Glomerular visceral epithelial cell (primary cell): ENCODE data around the gene LIMS3.
"Not testable (repeated sequence)": the region's sequence is repeated elsewhere in the genome, so short reads cannot be mapped to it uniquely, and the experiment has no call there.

Experiments
- DNase-seq: peaks from one replicate; pipeline ENCODE4 v3.0.0-alpha.2; 2016; ENCODE audit errors: extremely low spot score

Gene LIMS3, protein sequence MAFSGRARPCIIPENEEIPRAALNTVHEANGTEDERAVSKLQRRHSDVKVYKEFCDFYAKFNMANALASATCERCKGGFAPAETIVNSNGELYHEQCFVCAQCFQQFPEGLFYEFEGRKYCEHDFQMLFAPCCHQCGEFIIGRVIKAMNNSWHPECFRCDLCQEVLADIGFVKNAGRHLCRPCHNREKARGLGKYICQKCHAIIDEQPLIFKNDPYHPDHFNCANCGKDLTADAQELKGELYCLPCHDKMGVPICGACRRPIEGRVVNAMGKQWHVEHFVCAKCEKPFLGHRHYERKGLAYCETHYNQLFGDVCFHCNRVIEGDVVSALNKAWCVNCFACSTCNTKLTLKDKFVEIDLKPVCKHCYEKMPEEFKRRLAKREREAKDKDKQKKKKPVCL

DNA sequence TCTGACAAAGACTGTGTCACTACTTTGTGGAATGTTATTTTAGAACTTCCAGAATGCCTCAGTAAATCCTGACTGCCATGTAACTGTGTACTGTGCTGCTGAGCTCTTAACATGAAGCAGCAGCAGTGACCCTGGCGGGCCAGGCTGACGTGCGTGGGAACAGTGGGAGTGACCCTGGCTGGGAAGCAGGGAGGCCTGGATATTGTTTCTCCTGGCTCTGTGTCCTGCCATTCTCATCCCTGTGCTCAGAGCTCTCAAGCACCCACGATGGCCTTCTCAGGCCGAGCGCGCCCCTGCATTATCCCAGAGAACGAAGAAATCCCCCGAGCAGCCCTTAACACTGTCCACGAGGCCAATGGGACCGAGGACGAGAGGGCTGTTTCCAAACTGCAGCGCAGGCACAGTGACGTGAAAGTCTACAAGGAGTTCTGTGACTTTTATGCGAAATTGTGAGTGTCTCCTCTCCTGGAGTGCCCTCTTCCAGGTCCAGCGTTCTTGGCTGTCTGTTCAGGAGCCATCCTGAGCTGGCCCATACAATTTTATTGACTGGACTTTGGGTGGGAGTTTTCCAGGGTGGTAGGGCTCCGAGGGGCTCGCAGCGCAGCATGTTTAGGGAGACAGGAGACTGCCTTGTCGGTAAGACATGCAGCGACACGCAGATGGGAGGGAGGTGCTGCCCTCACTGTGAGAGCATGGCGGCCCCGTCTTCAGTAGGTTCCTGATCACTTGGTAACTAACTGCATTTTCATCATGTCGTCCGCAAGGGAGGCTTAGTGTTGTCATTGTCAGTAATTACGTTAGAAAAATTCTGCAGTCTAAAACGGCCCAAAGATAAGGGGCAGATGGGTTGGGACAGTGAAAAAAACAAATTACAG, at the start of gene LIMS3:
TSS of gene LIMS3 (plus strand) at position 227 of the 875 bp plus-strand sequence. CDS start at position 268, 41 bp downstream.
- DNase-seq, result not testable (repeated sequence)

DNA sequence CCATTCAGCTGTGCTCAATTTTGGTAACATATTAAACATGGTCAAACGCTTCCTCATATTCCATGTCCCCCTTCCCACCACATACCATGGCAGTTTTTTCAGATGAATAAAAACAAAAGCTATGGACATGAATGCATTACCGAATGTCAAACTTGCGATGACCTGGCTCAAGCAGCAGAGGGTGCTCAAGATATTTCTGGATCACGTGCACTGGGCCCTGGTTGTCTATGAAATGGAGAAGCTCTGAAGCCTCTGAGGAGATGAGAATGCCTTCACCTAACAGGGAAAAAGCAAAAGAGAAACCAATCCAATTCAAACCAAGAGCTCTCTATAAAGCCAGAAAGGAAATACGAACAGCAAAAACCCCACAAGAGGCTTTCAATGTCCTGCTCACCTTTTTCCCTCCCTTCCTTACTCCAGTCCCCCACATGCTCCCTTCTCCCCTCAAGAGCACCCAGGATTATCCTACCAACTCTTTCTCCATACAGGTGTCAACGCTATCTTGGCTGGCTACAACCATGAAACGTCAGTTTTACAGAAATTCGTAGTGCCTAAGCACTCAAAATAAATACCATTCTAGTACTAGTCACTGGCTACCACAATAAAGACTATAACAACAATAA, 27.2 kb upstream of the LIMS3 start:
- DNase-seq, result not testable (repeated sequence)

DNA sequence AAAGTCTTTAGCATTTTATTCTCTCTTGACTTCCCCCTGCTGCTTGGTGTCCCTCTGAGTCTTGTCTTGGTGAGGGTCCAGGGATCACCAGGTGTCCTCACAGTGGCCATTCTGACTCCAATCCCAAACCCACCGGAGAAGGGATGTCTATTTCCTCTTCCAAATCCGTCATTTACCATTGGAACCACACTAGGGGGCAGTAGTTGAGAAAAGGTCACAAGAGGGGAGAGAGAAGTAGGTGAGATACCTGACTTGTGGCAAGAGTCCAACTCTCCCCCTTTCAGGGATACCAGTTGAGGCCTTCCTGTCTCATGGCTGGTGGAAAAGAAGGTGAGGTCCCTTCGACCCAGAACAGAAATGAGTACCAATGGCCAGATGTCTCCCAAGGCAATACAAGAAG, 21.9 kb upstream of the LIMS3 start:
- not testable (repeated sequence) for DNase-seq

DNA sequence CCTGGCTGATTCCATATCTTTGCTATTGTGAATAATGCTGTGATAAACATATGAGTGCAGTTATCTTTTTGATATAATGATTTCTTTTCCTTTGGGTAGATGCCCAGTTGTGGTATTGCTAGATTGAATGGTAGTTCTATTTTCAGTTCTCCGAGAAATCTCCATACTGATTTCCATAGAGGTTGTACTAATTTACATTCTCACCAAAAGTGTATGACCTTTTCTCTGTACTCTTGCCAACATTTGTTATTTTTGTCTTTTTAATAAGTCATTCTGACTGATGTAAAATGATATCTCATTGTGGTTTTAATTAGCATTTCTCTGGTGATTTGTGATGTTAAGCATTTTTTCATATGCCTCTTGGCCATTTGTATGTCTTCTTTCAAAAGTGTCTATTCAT, 16.4 kb upstream of the LIMS3 start:
- DNase-seq, result not testable (repeated sequence)

DNA sequence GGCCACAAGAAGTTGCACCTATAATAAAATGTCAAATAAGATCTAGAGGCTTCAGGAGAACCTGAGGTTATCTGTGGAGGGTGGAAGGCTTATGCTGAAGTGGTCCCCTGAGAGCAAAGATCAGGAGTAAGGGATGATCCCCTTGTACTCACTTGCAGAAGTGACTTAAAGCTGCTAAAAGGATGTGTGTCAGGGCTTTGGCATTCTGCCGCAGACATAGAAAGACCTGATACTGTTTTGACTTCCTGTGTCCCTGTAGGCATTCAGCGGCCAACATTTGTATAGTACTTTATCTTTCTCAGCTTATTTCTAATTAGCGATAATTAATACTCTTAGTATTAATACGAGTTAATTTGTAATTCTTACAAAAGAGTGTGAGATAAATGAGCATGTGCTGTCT, 10.1 kb upstream of the LIMS3 start:
- DNase-seq, result not testable (repeated sequence)

DNA sequence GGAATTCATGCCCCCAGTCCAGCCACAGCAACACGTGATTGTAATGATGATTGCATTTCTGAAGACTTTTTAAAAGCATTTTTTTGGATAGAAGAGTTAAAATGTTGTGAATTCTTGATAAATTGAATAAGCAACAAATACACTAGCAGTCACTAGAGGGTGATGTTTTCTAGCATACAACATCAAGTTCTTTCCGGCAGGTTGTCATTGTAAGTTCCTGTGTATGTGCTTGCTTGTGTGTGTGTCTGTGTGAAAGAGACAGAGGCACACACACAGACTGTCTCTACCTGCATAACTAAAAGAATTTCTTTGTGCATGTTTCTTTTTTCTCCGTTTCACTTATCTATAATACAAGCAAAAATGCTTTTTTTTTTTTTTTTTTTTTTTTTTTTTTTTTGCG, 8.6 kb upstream of the LIMS3 start:
- not testable (repeated sequence) for DNase-seq

DNA sequence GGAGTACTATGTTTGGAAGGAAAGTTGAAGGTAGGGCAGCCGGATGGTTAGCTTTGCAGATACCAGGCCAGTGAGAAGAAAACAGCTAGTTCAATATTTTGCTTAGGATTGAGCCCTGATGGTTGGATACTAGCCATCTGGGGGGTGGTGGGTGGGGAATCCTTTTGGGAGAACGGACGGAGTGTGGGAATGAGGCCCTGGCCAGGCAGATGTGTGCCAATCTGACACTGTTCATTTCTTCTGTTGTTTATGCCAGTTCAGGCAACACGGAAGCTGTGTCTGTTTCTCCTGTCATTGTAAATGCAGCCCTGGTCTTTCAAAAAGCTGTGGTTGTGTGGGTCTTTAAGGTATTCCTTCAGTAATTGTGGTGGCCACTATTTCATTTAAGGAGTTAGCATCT, 7.5 kb upstream of the LIMS3 start:
- DNase-seq, result not testable (repeated sequence)

DNA sequence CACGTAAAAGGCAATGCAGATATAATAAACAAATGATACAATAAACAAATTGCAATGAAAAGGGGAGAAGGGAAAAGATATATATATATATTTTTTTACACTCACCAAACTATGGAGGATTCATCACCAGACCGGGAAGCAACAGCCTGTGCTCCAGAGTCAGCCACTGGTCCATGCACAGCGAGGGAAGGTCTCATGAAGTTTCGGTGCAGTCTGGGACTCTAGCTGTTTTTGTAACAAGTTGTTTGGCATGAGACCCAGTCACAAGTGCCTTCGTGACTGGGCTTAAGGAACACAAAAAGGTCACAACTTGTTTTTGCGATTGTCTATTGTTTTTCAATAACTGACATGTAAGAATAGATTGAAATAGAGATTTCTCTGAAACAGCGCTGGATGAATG, 4.8 kb upstream of the LIMS3 start:
- not testable (repeated sequence) for DNase-seq

DNA sequence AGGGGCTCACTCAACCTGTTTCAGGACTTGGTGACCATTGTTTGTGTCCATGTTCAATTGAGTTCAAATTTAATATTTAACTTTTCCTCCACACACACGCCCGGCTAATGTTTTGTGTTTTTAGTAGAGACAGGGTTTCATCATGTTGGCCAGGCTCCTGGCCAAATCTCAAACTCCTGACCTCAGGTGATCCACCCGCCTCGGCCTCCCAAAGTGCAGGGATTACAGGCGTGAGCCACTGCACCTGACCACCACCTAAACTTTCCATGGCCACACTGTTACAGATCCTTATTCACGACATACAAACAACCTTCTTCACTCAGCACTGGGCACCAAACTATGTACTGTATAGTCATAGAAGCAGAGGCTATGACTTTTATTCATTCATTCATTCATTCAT, 4.3 kb upstream of the LIMS3 start:
- DNase-seq, result not testable (repeated sequence)

DNA sequence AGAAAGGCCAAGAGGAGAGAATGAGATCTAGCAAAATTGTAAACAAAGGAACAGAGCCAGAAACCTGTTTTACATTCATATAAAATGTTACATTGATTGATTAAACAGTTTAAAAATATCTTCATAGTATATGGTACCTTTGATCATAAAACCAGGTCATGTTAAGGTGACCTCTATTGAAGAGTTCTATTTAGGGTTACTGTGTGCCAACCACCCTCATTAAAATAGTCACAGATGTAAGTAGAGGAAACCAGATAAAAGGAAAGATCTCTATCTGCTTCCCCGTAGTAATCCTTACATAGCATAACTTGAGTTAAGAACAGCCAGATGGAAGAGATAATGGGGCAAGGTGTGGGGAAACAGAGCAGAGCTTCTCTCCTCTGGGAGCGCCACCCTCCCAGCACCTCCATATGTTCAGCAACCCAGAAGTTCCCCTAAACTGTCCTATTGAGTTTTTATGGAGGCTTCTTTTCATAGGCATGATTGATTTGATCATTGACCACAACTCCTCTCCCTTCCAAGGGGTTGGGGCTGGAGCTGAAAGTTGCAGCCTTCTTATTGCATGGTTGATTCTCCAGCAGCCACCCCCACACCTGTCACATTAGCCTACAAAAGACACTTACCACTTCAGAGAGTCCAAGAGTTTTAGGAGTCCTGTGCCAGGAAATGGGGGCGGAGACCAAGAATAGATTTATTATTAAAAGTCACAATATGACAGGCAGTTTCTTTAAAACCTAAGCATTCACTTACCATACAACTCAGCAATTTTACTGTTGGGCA, 3.2 kb upstream of the LIMS3 start:
- not testable (repeated sequence) for DNase-seq

DNA sequence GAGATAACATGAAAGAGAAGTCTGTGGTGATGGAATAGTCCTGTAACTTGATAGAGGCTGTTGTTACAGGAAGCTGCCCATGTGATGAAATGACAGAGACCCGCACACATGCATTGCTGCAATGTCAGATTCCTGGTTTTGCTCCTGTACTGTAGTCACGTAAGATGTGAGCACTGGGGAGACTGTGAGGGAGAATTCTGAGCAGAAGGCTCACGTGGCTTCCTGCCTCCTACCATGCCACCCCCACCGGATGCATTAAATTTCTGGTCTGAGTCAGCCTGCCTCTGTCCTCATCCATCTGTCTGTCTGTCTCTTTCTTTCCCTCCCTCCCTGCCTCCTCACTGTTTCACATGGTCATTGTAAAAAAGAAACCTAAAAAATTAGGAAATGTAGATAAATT, 2.3 kb upstream of the LIMS3 start:
- DNase-seq, result not testable (repeated sequence)

DNA sequence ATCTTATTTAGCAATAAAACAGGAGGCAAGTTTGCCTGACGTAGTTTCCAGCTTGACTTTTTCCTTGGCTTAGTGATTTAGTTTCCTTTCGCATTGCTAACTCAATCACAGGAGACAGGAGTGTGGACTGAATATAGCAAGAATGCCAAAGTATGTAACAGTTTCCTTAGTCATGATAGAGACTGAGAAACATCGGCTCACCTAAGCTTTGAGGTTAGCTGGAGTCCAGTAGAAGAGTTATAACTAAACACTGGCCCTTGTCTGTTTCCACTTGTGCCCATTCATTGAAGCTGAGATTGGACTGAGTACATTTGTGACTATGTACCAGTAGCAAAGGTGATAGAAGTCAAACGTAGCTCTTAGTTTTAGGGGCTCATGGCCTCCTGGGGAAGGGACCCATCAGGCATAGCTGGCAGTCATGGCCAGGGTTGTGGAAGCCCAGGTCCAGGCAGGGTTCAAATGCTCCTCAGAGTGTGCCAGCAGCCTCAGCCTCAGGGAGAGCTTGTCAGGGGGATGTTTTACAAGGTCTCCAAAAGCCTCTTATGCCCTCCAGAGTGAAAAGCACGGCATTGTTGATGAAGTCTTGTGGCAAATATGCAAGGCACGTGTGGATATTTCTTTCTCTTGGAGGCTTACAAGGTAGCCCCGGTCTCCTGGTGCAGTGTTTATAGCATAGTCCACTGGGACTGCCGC, 573 bp upstream of the LIMS3 start:
- DNase-seq, result not testable (repeated sequence)

DNA sequence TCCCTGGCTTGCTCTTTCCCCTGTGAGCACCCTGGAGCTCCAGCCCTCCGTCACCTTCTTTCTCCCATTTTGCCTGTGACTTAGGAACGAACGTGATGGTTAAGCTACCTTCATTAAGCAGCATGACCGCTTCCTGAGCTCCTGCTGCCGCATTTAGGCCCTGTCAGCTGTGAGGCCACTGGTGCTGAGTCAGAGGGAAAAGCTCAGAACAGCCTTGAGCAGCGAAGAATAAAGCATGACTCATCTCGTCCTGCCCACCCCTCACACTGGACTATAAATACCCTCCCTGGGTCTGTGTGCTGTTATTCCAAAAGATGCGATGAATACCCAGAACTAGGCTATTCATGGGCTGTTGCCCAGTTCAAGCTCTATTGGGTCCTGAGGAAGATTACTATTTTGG, 7.3 kb downstream of the LIMS3 start:
- not testable (repeated sequence) for DNase-seq

DNA sequence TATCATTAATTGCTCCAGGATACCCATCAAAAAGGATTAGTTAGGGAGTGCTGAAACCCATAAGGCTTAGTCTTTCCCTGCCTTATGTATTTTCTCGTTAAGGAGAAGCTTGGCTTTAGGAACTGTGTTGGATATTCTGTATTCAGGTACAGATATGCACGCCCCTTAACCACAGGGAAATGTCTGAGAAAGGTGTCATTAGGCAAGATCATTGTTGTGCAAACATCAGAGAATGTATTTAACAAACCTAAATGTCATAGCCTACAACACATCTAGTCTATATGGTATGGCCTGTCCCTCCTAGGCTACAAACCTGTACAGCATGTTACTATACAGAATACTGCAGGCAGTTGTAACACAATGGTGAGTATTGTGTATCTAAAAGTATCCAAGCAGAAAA, 10.1 kb downstream of the LIMS3 start:
- DNase-seq, result not testable (repeated sequence)

DNA sequence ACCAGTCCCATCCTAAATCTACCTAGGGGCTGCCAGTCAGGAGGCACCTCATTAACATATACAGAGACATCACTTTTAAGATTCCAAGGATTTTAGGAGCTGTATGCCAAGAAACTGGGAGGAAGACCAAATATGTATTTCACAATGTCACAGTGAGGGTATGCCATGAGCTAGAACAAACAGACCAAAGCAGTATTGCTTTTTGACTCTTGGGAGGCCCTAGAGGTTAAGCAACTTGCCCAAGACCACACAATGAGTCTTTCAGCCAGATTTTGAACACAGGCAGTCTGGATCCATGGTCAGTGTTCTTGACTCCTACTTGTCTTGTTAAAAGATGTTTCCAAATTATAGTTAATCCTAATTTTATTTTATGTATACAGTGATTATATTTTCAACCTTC, 12.3 kb downstream of the LIMS3 start:
- not testable (repeated sequence) for DNase-seq

DNA sequence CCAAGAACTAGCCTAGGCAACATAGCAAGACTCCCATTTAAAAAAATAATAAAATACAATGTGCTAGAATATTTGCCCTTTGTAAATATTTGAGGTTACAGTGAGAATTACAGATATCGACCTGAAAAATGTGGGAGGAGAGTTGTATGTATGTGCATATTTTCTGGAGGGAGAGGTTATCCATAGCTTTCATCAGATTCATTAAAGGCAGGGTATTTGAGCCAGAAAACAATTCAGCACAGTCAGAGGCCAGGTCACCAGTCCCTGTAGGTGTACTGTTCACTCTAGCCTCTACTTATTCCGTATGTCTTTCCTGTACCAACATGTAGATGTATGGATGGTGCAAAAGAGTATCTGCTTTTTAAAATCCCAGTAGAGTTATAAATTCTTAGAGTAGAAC, 15.4 kb downstream of the LIMS3 start:
- DNase-seq, result not testable (repeated sequence)

DNA sequence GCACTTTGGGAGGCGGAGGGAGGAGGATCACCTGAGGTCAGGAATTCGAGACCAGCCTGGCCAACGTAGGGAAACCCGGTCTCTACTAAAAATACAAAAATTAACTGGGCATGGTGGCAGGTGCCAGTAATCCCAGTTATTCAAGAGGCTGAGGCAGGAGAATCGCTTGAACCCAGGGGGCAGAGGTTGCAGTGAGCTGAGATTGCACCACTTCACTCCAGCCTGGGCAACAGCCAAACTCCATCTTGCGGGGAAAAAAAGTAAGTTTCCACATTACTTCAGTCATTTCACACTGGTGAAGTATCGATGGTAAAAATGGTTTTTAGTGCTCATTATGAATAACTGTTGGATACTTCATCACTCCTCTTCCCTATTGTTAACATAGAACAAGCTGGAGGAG, 16.1 kb downstream of the LIMS3 start:
- not testable (repeated sequence) for DNase-seq

DNA sequence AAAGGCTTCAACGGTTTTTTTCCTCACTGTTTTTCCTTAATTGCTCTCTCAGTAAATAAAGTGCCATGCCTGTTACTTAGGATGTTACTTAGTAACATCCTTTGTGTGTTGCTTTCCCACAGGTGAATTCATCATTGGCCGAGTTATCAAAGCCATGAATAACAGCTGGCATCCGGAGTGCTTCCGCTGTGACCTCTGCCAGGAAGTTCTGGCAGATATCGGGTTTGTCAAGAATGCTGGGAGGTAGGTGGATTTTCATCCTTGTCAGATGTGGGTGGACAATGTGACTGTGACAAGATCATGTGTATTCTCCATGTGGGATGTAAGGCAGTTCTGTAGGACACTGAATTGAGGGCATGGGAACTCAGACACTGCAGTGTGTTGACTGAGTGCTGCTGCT, 17.3 kb downstream of the LIMS3 start:
- DNase-seq, result not testable (repeated sequence)

DNA sequence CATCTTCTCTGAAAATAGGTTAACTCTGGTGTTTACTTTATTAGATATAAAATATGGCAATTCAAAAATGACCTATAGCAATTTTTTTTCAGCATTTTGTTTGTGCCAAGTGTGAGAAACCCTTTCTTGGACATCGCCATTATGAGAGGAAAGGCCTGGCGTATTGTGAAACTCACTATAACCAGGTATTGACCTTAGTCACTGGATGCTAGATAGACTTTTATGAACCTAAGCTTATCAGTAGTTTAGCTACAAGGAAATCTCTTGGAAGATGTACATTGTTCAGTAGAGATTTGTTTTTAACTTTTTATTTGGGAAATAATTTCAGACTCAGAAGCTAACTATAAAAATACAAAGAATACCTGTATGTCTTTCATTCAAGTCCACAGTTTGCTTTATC, 21.7 kb downstream of the LIMS3 start:
- not testable (repeated sequence) for DNase-seq

DNA sequence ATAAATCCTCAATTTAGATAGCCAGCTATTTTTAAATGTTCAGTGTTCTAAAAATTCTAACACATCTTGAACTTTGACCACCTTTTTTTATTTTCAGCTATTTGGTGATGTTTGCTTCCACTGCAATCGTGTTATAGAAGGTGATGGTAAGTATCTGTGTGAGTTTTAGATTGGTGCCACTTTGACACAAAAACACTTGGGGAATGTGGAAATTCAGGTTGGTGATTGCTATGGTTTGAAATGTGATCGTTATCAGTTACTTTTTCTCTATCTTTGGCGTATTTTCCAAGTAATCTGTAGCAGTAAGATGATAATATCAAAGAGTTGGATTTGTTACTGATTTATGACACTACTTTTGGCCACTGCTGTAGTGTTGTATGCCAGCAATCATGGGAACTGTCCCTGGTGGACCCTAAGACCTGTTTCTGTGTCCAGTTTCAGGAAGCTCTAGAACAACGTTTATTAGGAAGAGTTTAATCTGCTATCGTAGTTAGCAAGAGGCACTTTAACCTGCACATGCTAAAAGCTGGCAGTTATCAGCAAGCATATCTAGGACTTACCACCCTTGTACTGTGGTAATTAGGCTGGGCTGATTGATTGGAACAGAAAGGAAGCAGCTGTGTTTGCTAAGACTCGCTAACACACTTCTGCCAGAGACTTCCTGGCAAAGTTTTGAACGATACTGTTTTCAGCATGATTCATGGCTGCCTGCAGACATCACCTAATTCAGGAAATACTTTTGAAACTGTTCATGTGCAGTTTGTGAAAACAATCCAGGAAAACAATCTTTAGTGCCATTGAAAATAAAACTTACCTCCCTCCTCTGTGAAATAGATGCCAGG, 23.3 kb downstream of the LIMS3 start:
- DNase-seq, result not testable (repeated sequence)
